Neural progenitor cell (in vitro differentiated cells): ENCODE results near the gene PAXIP1. TPM values are rescaled to one million over a fixed set of nuclear protein-coding genes. Genes with fewer than 3 reads are reported as not detected.

Source experiments
- DNase-seq: peaks from one replicate; pipeline ENCODE4 v3.0.0-alpha.2; 2016; ENCODE audit warnings: low spot score
- H2AFZ ChIP-seq: fragments of 200-600 bp; sonication (generic); replicated peaks from 2 replicates; pipeline ENCODE4 v1.6.1; 2016; ENCODE audit warnings: antibody characterized with exemption
- H3F3A ChIP-seq: fragments of 200-600 bp; sonication (generic); 2 replicates; pipeline ENCODE4 v1.6.1; 2016; ENCODE audit warnings: antibody characterized with exemption, low read depth
- H3K27ac ChIP-seq: fragments of 200-600 bp; sonication (generic); 2 replicates; pipeline ENCODE4 v1.5.1; 2016; ENCODE audit warnings: mild to moderate bottlenecking
- H3K27me3 ChIP-seq: fragments of 200-600 bp; sonication (generic); 2 replicates; pipeline ENCODE4 v1.6.1; 2016; ENCODE audit warnings: mild to moderate bottlenecking, moderate library complexity
- H3K36me3 ChIP-seq: fragments of 200-600 bp; sonication (generic); 2 replicates; pipeline ENCODE4 v1.5.1; 2016
- H3K4me1 ChIP-seq: fragments of 200-600 bp; sonication (generic); 2 replicates; pipeline ENCODE4 v1.6.1; 2016; ENCODE audit warnings: mixed run types
- H3K4me2 ChIP-seq: fragments of 200-600 bp; sonication (generic); 2 replicates; pipeline ENCODE4 v1.6.1; 2016
- H3K4me3 ChIP-seq: fragments of 200-600 bp; sonication (generic); 2 replicates; pipeline ENCODE4 v1.5.1; 2016
- H3K79me2 ChIP-seq: fragments of 200-600 bp; sonication (generic); 2 replicates; pipeline ENCODE4 v1.6.1; 2016; ENCODE audit warnings: low read depth
- H3K9ac ChIP-seq: fragments of 200-600 bp; sonication (generic); 2 replicates; pipeline ENCODE4 v1.6.1; 2016
- H3K9me3 ChIP-seq: fragments of 200-600 bp; sonication (generic); 2 replicates; pipeline ENCODE4 v1.5.1; 2016; ENCODE audit warnings: low read depth
- H4K20me1 ChIP-seq: fragments of 200-600 bp; sonication (generic); 2 replicates; pipeline ENCODE4 v1.6.1; 2016; ENCODE audit warnings: low read depth
- H3K27ac Mint-ChIP-seq: 3 replicates; pipeline ENCODE4 v1.8.0; 2021; ENCODE audit warnings: mixed read lengths
- H3K27me3 Mint-ChIP-seq: 2 replicates; pipeline ENCODE4 v1.8.0; 2022; ENCODE audit warnings: low read depth, mild to moderate bottlenecking, inconsistent platforms, moderate library complexity, mixed read lengths; ENCODE audit not compliant: insufficient read depth
- H3K36me3 Mint-ChIP-seq: 3 replicates; pipeline ENCODE4 v1.8.0; 2021; ENCODE audit warnings: mixed read lengths
- H3K4me1 Mint-ChIP-seq: 3 replicates; pipeline ENCODE4 v1.8.0; 2021; ENCODE audit warnings: mixed read lengths
- H3K4me3 Mint-ChIP-seq: 3 replicates; pipeline ENCODE4 v1.8.0; 2021; ENCODE audit warnings: mild to moderate bottlenecking, moderate library complexity, mixed read lengths
- H3K9me3 Mint-ChIP-seq: 3 replicates; pipeline ENCODE4 v1.8.0; 2020; ENCODE audit warnings: mixed read lengths
- CTCF ChIP-seq: fragments of 200-600 bp; sonication (generic); IDR thresholded peaks from 2 replicates; pipeline ENCODE4 v1.5.1; 2017; ENCODE audit warnings: antibody characterized with exemption, mild to moderate bottlenecking
- EZH2 ChIP-seq: fragments of 200-600 bp; sonication (generic); IDR thresholded peaks from 2 replicates; pipeline ENCODE4 v1.6.1; 2017; ENCODE audit warnings: antibody characterized with exemption, mild to moderate bottlenecking, moderate library complexity
- EZH2phosphoT487 ChIP-seq: fragments of 200-600 bp; sonication (generic); IDR thresholded peaks from 2 replicates; pipeline ENCODE4 v1.6.1; 2017; ENCODE audit warnings: antibody characterized with exemption
- total RNA-seq: library from RNA; depleted of rRNA; stranded (reverse); fragments of >200 nt; gene quantifications from 2 replicates; pipeline ENCODE4 v1.2.3, GENCODE V29; 2015; ENCODE audit warnings: low replicate concordance

Gene PAXIP1
- total RNA-seq, 1 donor from 2014 or later, result 26.1 TPM

GRCh38 chr7:154985230-154985629 lies 17.7 kb downstream of the PAXIP1 start:
- H3K9me3 Mint-ChIP-seq, result no peaks in the 10 kb centered on the region
- no peak overlapping the region for H3K27ac Mint-ChIP-seq
- peaks cover 5% of the 10 kb centered on the region for H4K20me1 ChIP-seq

GRCh38 chr7:154984601-154985188 lies 18.2 kb downstream of the PAXIP1 start:
- no peak overlapping the region for H3K27ac Mint-ChIP-seq
- peaks cover 12% of the 10 kb centered on the region for H3K36me3 Mint-ChIP-seq
- no peak for DNase-seq
- Histone ChIP-seq H4K20me1 (peaks cover 5% of the 10 kb centered on the region), H3K9ac (no peak overlapping the region), H2AFZ (no peak overlapping the region), H3K27ac (no peak overlapping the region), H3K79me2 (no peaks in the 10 kb centered on the region), H3K4me3 (no peak overlapping the region), H3F3A (no peaks in the 10 kb centered on the region), H3K4me2 (no peak overlapping the region), H3K36me3 (peaks cover 2% of the 10 kb centered on the region), H3K27me3 (no peaks in the 10 kb centered on the region), H3K9me3 (no peaks in the 10 kb centered on the region), H3K4me1 (no peaks in the 10 kb centered on the region)
- no peaks in the 10 kb centered on the region for H3K4me1 Mint-ChIP-seq
- TF ChIP-seq CTCF (no peak), EZH2phosphoT487 (no peak), EZH2 (no peak)
- H3K4me3 Mint-ChIP-seq, result no peak overlapping the region
- H3K9me3 Mint-ChIP-seq, result no peaks in the 10 kb centered on the region
- no peaks in the 10 kb centered on the region for H3K27me3 Mint-ChIP-seq

More at GRCh38 chr7:154985230-154985629, 17.7 kb downstream of the PAXIP1 start:
- H3K36me3 Mint-ChIP-seq, result peaks cover 12% of the 10 kb centered on the region
- H3K27me3 Mint-ChIP-seq, result no peaks in the 10 kb centered on the region
- Histone ChIP-seq H3K4me3 (no peak overlapping the region), H2AFZ (no peak overlapping the region), H3F3A (no peaks in the 10 kb centered on the region), H3K4me1 (no peaks in the 10 kb centered on the region), H3K36me3 (peaks cover 2% of the 10 kb centered on the region), H3K79me2 (no peaks in the 10 kb centered on the region), H3K9me3 (no peaks in the 10 kb centered on the region), H3K27ac (no peak overlapping the region), H3K27me3 (no peaks in the 10 kb centered on the region), H3K9ac (no peak overlapping the region), H3K4me2 (no peak overlapping the region)
- DNase-seq, result no peak
- H3K4me1 Mint-ChIP-seq, result no peaks in the 10 kb centered on the region
- H3K4me3 Mint-ChIP-seq, result no peak overlapping the region
- TF ChIP-seq EZH2phosphoT487, result no peak
- TF ChIP-seq EZH2, result no peak
- TF ChIP-seq CTCF, result no peak

GRCh38 chr7:154978017-154978416 lies 24.9 kb downstream of the PAXIP1 start:
- H3K36me3 ChIP-seq, result peaks cover 2% of the 10 kb centered on the region
- no peak overlapping the region for H3K4me3 Mint-ChIP-seq
- no peak overlapping the region for H3K4me2 ChIP-seq
- no peaks in the 10 kb centered on the region for H3K4me1 Mint-ChIP-seq
- H2AFZ ChIP-seq, result no peak overlapping the region
- DNase-seq, result no peak
- no peaks in the 10 kb centered on the region for H3K9me3 Mint-ChIP-seq
- H3K27ac Mint-ChIP-seq, result no peak overlapping the region
- H3K79me2 ChIP-seq, result peaks cover 7% of the 10 kb centered on the region
- TF ChIP-seq EZH2phosphoT487 (no peak), EZH2 (no peak), CTCF (no peak)
- peaks cover 5% of the 10 kb centered on the region for H4K20me1 ChIP-seq
- no peak overlapping the region for H3K27ac ChIP-seq
- H3K9ac ChIP-seq, result no peak overlapping the region
- H3F3A ChIP-seq, result no peaks in the 10 kb centered on the region
- no peak overlapping the region for H3K4me3 ChIP-seq
- H3K36me3 Mint-ChIP-seq, result peaks cover 23% of the 10 kb centered on the region
- no peaks in the 10 kb centered on the region for H3K27me3 Mint-ChIP-seq
- H3K27me3 ChIP-seq, result no peaks in the 10 kb centered on the region
- H3K9me3 ChIP-seq, result no peaks in the 10 kb centered on the region
- H3K4me1 ChIP-seq, result no peaks in the 10 kb centered on the region
